OCI-LY1 (cell line): ENCODE measurements around the gene DMD.

Experiments used
- CTCF ChIP-seq: fragments of 200-600 bp; sonication (generic), shearing (Covaris generic); IDR thresholded peaks from 2 replicates; pipeline ENCODE4 v1.5.1; 2017; ENCODE audit warnings: mild to moderate bottlenecking, antibody characterized with exemption, low read length, moderate library complexity, mixed read lengths
- EZH2 ChIP-seq: fragments of 200-600 bp; sonication (generic), shearing (Covaris generic); IDR thresholded peaks from 2 replicates; pipeline ENCODE4 v1.8.0; 2017; ENCODE audit warnings: borderline replicate concordance, mixed run types, mild to moderate bottlenecking, antibody characterized with exemption, low read length, moderate library complexity, mixed read lengths

GRCh38 chrX:31649201-31649600 is 1562.1 kb downstream of the DMD start:
- TF ChIP-seq CTCF (no peak), EZH2 (no peak)
